Erythroblast (primary cell): ENCODE results near the gene CHRM4.

Experiments
- GATA1 ChIP-seq: IDR thresholded peaks from 2 replicates; pipeline ENCODE4 v1.6.1; 2011; ENCODE audit warnings: low read depth, mild to moderate bottlenecking, control low read depth, low read length, moderate library complexity
- POLR2A ChIP-seq: IDR thresholded peaks from 2 replicates; pipeline ENCODE4 v1.6.1; 2011; ENCODE audit warnings: mild to moderate bottlenecking, low read length

- TF ChIP-seq POLR2A (no peak), GATA1 (no peak)
These were observed 40.4 kb downstream of the CHRM4 start for GRCh38 chr11:46351148-46351547.
